ENCODE data around the gene MRPL49. TPM values are rescaled to one million over a fixed set of nuclear protein-coding genes. Genes with fewer than 3 reads are reported as not detected.
"Not testable (repeated sequence)": the region's sequence is repeated elsewhere in the genome, so short reads cannot be mapped to it uniquely, and the experiment has no call there.

The MRPL49 gene
- polyA plus RNA-seq, 1 donor, result 24.2 TPM

DNA sequence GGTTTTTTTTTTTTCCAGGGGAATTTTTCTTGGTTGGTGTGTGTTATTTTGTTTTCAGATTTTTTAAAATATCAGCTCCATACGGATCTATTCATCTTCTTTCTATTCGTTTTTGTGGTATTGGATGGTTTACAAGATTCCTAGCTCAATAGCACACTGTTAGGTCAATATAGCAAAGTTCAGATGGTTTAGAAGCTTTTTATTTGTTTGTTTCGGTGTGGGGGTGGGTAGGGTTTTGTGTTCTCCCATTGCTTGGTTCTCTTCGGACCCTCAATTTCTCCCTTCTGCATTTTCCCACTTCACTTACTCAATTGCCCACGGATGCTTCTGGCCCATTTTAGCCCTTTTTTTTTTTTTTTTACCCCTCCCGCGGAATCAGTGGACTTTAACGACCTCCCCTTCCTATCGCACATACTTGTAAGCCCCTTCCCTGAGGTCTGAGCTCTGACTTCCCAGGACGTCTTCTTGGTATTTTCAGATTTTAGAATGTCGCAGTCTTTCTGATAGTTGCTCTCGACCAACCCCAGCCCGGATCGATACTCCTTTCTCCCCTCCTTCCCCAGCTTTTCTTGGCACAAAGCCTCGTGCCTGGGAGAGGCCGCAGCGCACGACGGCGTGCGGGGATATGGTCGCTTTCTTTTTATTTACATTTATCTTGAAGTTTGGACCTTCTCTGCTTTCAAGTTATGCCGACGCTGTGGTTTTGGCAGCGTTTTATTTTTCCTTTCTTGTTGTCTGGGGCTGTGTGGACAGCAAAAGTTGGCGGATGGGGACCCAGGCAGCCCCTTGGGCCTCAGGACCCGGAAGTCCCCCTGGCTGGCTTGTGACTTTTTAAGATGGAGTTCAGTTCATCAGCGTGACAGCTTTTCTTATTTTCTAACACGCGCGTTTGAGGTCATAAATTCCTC lies 43.5 kb downstream of the MRPL49 start:
- no peak for DNase-seq (ENCODE audit: low read depth)

DNA sequence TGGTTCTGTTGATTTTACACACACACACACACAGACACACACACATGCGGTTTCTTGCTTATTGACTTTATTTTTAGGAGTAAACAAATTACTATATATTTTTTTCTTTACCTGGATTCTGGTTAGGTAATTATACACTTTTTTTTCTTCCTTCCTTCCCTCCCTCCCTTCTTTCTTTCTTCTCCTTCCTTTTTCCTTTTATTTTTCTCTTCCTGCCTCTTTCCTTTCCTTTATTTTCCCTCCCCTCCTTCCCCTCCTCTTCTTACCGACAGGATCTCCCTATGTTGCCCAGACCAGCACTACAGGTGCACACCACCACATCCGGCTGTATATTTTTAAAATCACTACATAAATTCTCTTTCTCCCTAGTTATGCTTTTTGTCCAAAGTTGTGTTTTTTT lies 44.8 kb downstream of the MRPL49 start:
- no peak for DNase-seq (ENCODE audit: low read depth)

- no peak for DNase-seq (ENCODE audit: low read depth)
Observed at GRCh38 chr11:65167656-65168055, 45.5 kb downstream of the MRPL49 start.

GRCh38 chr11:65169164-65169641 lies 47.1 kb downstream of the MRPL49 start:
- DNase-seq (ENCODE audit: low read depth), result no peak

- DNase-seq (ENCODE audit: low read depth), result no peak
Observed at GRCh38 chr11:65170058-65170534, 48.0 kb downstream of the MRPL49 start, which contains the start of gene SPDYC. SPDYC (plus strand) TSS chr11:65170233; CDS start chr11:65171358, 1,125 bp downstream.

DNA sequence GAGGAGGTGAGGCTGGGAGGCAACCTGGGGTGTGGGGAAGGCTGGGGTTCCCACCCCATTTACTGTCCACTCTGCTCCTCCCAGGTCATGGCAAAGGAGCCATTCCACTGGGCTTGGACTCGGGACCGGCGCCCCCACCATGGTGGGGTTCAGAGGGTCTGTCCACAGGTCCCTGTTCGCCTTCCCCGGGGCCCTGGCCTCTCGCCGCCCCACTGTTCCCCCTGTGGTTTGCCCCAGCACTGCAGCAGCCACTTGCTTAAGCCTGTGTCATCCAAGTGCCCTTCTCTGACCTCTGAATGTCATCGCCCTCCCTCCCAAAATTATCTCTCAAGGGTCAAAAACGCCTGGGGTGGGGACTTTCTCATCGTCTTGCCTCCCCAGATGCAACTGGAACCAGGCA lies 50.5 kb downstream of the MRPL49 start:
- no peak for DNase-seq (ENCODE audit: low read depth)

GRCh38 chr11:65174571-65175010 lies 52.5 kb downstream of the MRPL49 start:
- DNase-seq (ENCODE audit: low read depth), result not testable (repeated sequence)

Other genes starting within 250 kb of the MRPL49 start
- 105 TPM for gene EHD1, start 243.7 kb upstream of the MRPL49 start, polyA plus RNA-seq (ENCODE audit: insufficient read length)
- gene ATG2A, start 205.1 kb upstream of the MRPL49 start, polyA plus RNA-seq (ENCODE audit: insufficient read length), result 12.0 TPM
- 9.9 TPM for gene PPP2R5B, start 197.6 kb upstream of the MRPL49 start, polyA plus RNA-seq (ENCODE audit: insufficient read length)
- gene GPHA2, start 186.4 kb upstream of the MRPL49 start, polyA plus RNA-seq (ENCODE audit: insufficient read length), result 0.35 TPM
- not detected for gene MAJIN, start 150.2 kb upstream of the MRPL49 start, polyA plus RNA-seq (ENCODE audit: insufficient read length)
- gene BATF2, start 125.3 kb upstream of the MRPL49 start, polyA plus RNA-seq (ENCODE audit: insufficient read length), result 0.97 TPM
- 93.7 TPM for gene ARL2, start 108.2 kb upstream of the MRPL49 start, polyA plus RNA-seq (ENCODE audit: insufficient read length)
- gene SNX15, start 94.9 kb upstream of the MRPL49 start, polyA plus RNA-seq (ENCODE audit: insufficient read length), result 25.1 TPM
- 12.5 TPM for gene SAC3D1, start 81.1 kb upstream of the MRPL49 start, polyA plus RNA-seq (ENCODE audit: insufficient read length)
- 6.4 TPM for gene NAALADL1, start 63.8 kb upstream of the MRPL49 start, polyA plus RNA-seq (ENCODE audit: insufficient read length)
- 8.1 TPM for gene CDCA5, start 38.3 kb upstream of the MRPL49 start, polyA plus RNA-seq (ENCODE audit: insufficient read length)
- gene ZFPL1, start 38.1 kb upstream of the MRPL49 start, polyA plus RNA-seq (ENCODE audit: insufficient read length), result 21.0 TPM
- gene VPS51, start 26.1 kb upstream of the MRPL49 start, polyA plus RNA-seq (ENCODE audit: insufficient read length), result 123 TPM
- 16.4 TPM for gene TM7SF2, start 10.4 kb upstream of the MRPL49 start, polyA plus RNA-seq (ENCODE audit: insufficient read length)
- gene ZNHIT2, start 4.6 kb upstream of the MRPL49 start, polyA plus RNA-seq (ENCODE audit: insufficient read length), result 4.3 TPM
- 1,074 TPM for gene FAU, start 187 bp upstream of the MRPL49 start, polyA plus RNA-seq (ENCODE audit: insufficient read length)
- gene SYVN1, start 12.2 kb downstream of the MRPL49 start, polyA plus RNA-seq (ENCODE audit: insufficient read length), result 38.2 TPM
- gene SPDYC, start 47.9 kb downstream of the MRPL49 start, polyA plus RNA-seq (ENCODE audit: insufficient read length), result not detected
- 73.1 TPM for gene CAPN1, start 59.6 kb downstream of the MRPL49 start, polyA plus RNA-seq (ENCODE audit: insufficient read length)
- gene POLA2, start 139.6 kb downstream of the MRPL49 start, polyA plus RNA-seq (ENCODE audit: insufficient read length), result 28.8 TPM
- gene CDC42EP2, start 192.5 kb downstream of the MRPL49 start, polyA plus RNA-seq (ENCODE audit: insufficient read length), result 32.5 TPM
- gene DPF2, start 211.5 kb downstream of the MRPL49 start, polyA plus RNA-seq (ENCODE audit: insufficient read length), result 42.2 TPM
- gene TIGD3, start 232.4 kb downstream of the MRPL49 start, polyA plus RNA-seq (ENCODE audit: insufficient read length), result 0.34 TPM